Measurements from ENCODE around the gene NUDT21. TPM values are rescaled to one million over a fixed set of nuclear protein-coding genes. Genes with fewer than 3 reads are reported as not detected.

Gene NUDT21
- total RNA-seq, 1 experiment from 2014 or later: 218 TPM

DNA sequence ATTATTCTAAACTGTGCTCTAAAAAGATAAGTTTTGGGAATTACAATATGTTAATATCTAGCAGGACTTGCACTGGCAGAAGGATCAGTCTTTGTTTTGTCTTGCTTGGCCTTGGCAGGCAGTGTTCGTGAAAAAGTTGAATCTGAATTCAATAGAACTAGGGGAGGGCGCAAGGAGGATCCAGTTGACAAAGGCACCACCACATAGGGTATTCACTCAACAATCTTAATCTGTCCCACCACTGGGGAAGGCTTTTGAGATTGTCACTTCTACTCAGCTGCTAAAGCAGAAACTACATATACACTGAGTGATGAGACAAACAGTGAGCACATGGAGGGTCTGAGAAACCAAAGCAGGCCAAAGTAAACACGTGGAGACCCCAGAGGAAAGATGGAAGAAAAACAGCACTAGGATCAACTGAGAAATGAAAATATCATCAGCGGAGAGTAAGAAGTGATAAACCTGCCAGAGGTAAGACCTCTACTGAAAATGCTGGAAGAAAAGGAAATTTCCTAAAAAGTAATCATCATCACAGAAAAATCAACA, 28.2 kb downstream of the NUDT21 start:
- Histone ChIP-seq H3K4me1 (ENCODE audit: control insufficient read depth in 1 of 2, insufficient read depth in 2 of 2, low read length in 2 of 2) (peaks cover 18 to 61% of the 10 kb centered on the region in 2 experiments), H3K4me3 (replicated peaks in 1 of 2; ENCODE audit: low read depth in 1 of 2, low read length in 2 of 2) (no peak overlapping the region), H4K20me1 (ENCODE audit: insufficient read depth) (no peaks in the 10 kb centered on the region; the same call in 1 of the 2 replicates), H3K27ac (ENCODE audit: low read depth, low read length) (no peak overlapping the region), H3K27me3 (ENCODE audit: insufficient read depth, low read length) (no peaks in the 10 kb centered on the region), H3K9ac (ENCODE audit: low read length) (no peak overlapping the region), H3K9me2 (ENCODE audit: insufficient read depth) (no peaks in the 10 kb centered on the region), H3K79me2 (ENCODE audit: insufficient read depth, low read length) (peaks cover 58% of the 10 kb centered on the region), H3K4me2 (ENCODE audit: low read length) (0 out of 2 replicates have a peak overlapping the region, but pooled peaks have one; percentile 2), H3K36me3 (ENCODE audit: control insufficient read depth in 1 of 2, insufficient read depth in 2 of 2, low read length in 2 of 2) (no peaks in the 10 kb centered on the region), H3K9me3 (ENCODE audit: control insufficient read depth in 1 of 2, insufficient read depth in 1 of 2, low read depth in 1 of 2, low read length in 2 of 2) (no peaks in the 10 kb centered on the region), H2AFZ (ENCODE audit: low read depth, low read length, poor library complexity, severe bottlenecking) (no peak overlapping the region)
- ChIA-PET RAD21 (ENCODE audit: low non-redundant PET in 1 of 2, low total read pairs in 2 of 2, uncharacterized antibody in 2 of 2, unreplicated experiment in 2 of 2) (no interaction called here), CTCF (no interaction called here), POLR2A (no interaction called here)
- intact Hi-C loops (cut with micrococcal nuclease): no loop called here
- no peak for TF ChIP-seq FOSL1 (IDR thresholded peaks at IDR 0.05; ENCODE audit: low read depth)
- TF ChIP-seq POLR2AphosphoS5 (IDR thresholded peaks at IDR 0.05; ENCODE audit: low read depth, low read length): no peak
- no peak for TF ChIP-seq CTCF (IDR thresholded peaks at IDR 0.05 in 2 of 3, conservative IDR thresholded peaks at IDR 0.05 in 1 of 3; ENCODE audit: borderline replicate concordance in 1 of 3, insufficient read depth in 1 of 3, low read depth in 2 of 3, low read length in 2 of 3)
- no peak for TF ChIP-seq SIN3A (IDR thresholded peaks at IDR 0.05; ENCODE audit: low read depth)
- TF ChIP-seq CBX3 (IDR thresholded peaks at IDR 0.05; ENCODE audit: low read depth): no peak
- no peak for TF ChIP-seq CEBPB (IDR thresholded peaks at IDR 0.05; ENCODE audit: low read depth)
- TF ChIP-seq ZFX (IDR thresholded peaks at IDR 0.05): no peak
- no peak for TF ChIP-seq YY1 (IDR thresholded peaks at IDR 0.05; ENCODE audit: extremely low read depth, insufficient replicate concordance, low read depth, low read length)
- TF ChIP-seq EZH2 (IDR thresholded peaks at IDR 0.05): no peak
- no peak for TF ChIP-seq JUND (IDR thresholded peaks at IDR 0.05)
- no peak for TF ChIP-seq TCF7L2 (IDR thresholded peaks at IDR 0.05; ENCODE audit: borderline replicate concordance, extremely low read depth, insufficient read depth, insufficient read length)
- DNase-seq (ENCODE audit: low read depth, low spot score): no peak
- no peak for ATAC-seq
- no TSS peak for BruUV-seq (replicated peaks)

Data from HCT116 (cell line).